Karpas-422 (cell line): ENCODE measurements around the gene ARSI. TPM values are rescaled to one million over a fixed set of nuclear protein-coding genes. Genes with fewer than 3 reads are reported as not detected.

ENCODE experiments used
- DNase-seq: peaks from one replicate; pipeline ENCODE4 v3.0.0-alpha.2; 2015
- H2AFZ ChIP-seq: fragments of 200-600 bp; sonication (generic); 2 replicates; pipeline ENCODE4 v1.6.1; 2014; ENCODE audit warnings: antibody characterized with exemption, low read length, mixed read lengths
- H3K27ac ChIP-seq: fragments of 200-600 bp; sonication (generic); 2 replicates; pipeline ENCODE4 v1.5.1; 2014; ENCODE audit warnings: mild to moderate bottlenecking, low read length, moderate library complexity
- H3K27me3 ChIP-seq: fragments of 200-600 bp; sonication (generic); 2 replicates; pipeline ENCODE4 v1.6.1; 2014; ENCODE audit warnings: low read length, mixed read lengths
- H3K36me3 ChIP-seq: fragments of 200-600 bp; sonication (generic); 2 replicates; pipeline ENCODE4 v1.6.1; 2014; ENCODE audit warnings: low read length, mixed read lengths; ENCODE audit not compliant: insufficient read depth
- H3K4me1 ChIP-seq: fragments of 200-600 bp; sonication (generic); 2 replicates; pipeline ENCODE4 v1.6.1; 2014; ENCODE audit warnings: mild to moderate bottlenecking, low read length, mixed read lengths
- H3K4me2 ChIP-seq: fragments of 200-600 bp; sonication (generic); 2 replicates; pipeline ENCODE4 v1.6.1; 2014; ENCODE audit warnings: low read length, low read depth, mild to moderate bottlenecking; ENCODE audit not compliant: poor library complexity, severe bottlenecking
- H3K4me3 ChIP-seq: fragments of 200-600 bp; sonication (generic); 2 replicates; pipeline ENCODE4 v1.5.1; 2014; ENCODE audit warnings: mild to moderate bottlenecking, antibody characterized with exemption, low read length, mixed read lengths
- H3K79me2 ChIP-seq: fragments of 200-600 bp; sonication (generic); 2 replicates; pipeline ENCODE4 v1.6.1; 2014; ENCODE audit warnings: mild to moderate bottlenecking, low read length, mixed read lengths
- H3K9ac ChIP-seq: fragments of 200-600 bp; sonication (generic); 2 replicates; pipeline ENCODE4 v1.6.0; 2014; ENCODE audit warnings: low read length
- H3K9me2 ChIP-seq: fragments of 200-600 bp; sonication (generic), shearing (Covaris generic); replicated peaks from 2 replicates; pipeline ENCODE4 v1.6.0; 2014; ENCODE audit warnings: mild to moderate bottlenecking, low read length, moderate library complexity; ENCODE audit not compliant: insufficient read depth
- H3K9me3 ChIP-seq: fragments of 300-700, 200-600 bp; sonication (generic); 2 replicates; pipeline ENCODE4 v1.6.1; 2014; ENCODE audit warnings: low read length, mixed read lengths
- H4K20me1 ChIP-seq: fragments of 200-600 bp; sonication (generic); 2 replicates; pipeline ENCODE4 v1.6.1; 2014; ENCODE audit warnings: mild to moderate bottlenecking, antibody characterized with exemption, low read length, low read depth; ENCODE audit not compliant: insufficient read depth
- total RNA-seq: library from RNA; depleted of rRNA; stranded (reverse); fragments of >200 nt; shearing (Covaris generic); gene quantifications from 2 replicates; pipeline ENCODE4 v1.2.3, GENCODE V29; 2014; ENCODE audit warnings: low replicate concordance

ARSI gene
- total RNA-seq, 1 experiment from 2014 or later = not detected

DNA sequence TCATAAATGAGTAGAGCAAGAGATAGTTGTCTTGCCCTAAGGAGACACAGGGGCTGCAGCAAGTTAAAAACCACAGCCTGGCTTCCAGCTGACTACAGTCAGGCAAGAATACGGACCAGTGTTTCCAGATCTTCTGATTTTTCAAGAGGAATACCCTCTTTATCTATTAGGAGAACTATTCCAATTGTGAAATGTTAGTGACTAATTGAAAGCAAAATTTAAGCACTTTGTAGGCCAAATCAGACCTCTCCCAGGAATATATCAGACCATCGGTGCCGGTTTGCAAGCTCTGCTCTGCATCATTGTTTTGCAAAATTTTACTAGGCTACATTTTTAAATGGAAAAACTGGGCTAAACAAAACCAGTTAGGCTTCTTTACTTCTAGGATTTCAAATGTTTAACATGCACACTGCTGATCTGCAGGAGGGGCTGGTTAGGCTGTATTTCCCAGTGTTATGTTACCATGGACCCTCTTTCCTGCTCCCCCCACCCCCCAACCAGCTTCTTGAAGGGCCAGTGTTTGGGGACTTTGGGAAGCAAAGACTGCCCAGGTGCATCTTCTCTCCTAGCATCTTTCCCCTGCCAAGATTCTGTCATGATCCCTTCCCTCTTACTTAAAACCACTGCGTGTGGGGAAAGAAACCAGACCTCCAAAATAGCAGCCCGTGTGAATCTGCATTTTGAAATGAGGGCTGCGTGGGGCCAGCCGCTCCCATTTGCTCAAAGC is 1.1 kb upstream of the ARSI start:
- Histone ChIP-seq H3K9ac (no peak overlapping the region), H4K20me1 (peaks cover 4% of the 10 kb centered on the region; the same call in 1 of the 2 replicates), H3K4me1 (no peaks in the 10 kb centered on the region), H3K9me2 (no peaks in the 10 kb centered on the region), H3K27ac (no peak overlapping the region), H3K27me3 (no peaks in the 10 kb centered on the region), H3K4me2 (no peak overlapping the region), H3K9me3 (no peaks in the 10 kb centered on the region), H3K79me2 (no peaks in the 10 kb centered on the region), H3K36me3 (no peaks in the 10 kb centered on the region), H2AFZ (no peak overlapping the region), H3K4me3 (no peak overlapping the region)
- DNase-seq = no peak

GRCh38 chr5:150303070-150303615 is 438 bp upstream of the ARSI start:
- Histone ChIP-seq H3K27ac (no peak overlapping the region), H3K27me3 (no peaks in the 10 kb centered on the region), H3K36me3 (no peaks in the 10 kb centered on the region), H3K4me1 (no peaks in the 10 kb centered on the region), H4K20me1 (peaks cover 4% of the 10 kb centered on the region; the same call in 1 of the 2 replicates), H3K4me3 (no peak overlapping the region), H3K79me2 (no peaks in the 10 kb centered on the region), H3K9ac (no peak overlapping the region), H3K9me2 (no peaks in the 10 kb centered on the region), H3K4me2 (no peak overlapping the region), H3K9me3 (no peaks in the 10 kb centered on the region), H2AFZ (no peak overlapping the region)
- no peak for DNase-seq

GRCh38 chr5:150301901-150302300 is 804 bp downstream of the ARSI start:
- Histone ChIP-seq H3K4me1 (no peaks in the 10 kb centered on the region), H3K9me2 (no peaks in the 10 kb centered on the region), H3K36me3 (no peaks in the 10 kb centered on the region), H2AFZ (no peak overlapping the region), H3K27me3 (no peaks in the 10 kb centered on the region), H3K4me2 (no peak overlapping the region), H3K79me2 (no peaks in the 10 kb centered on the region), H3K9me3 (no peaks in the 10 kb centered on the region), H3K4me3 (no peak overlapping the region), H3K9ac (no peak overlapping the region), H4K20me1 (peaks cover 4% of the 10 kb centered on the region; the same call in 1 of the 2 replicates), H3K27ac (no peak overlapping the region)
- no peak for DNase-seq

DNA sequence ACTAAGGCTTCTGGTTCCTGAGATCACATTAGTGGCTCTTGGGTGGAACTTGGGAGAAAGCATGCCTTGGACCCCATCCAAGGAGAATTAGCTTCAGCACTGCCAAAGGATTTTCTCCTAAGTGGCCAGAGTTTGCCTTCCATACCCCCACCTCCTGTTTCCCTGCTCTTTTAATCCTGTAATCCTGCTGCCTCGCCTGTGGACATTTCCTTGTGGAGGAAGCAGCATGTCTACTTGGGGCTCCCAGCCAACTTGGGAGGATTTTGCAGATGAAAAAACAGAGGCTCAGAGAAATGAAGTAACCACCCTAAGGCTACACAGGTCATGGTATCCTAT is 1.6 kb downstream of the ARSI start:
- H3K4me1 ChIP-seq = no peaks in the 10 kb centered on the region
- H3K27me3 ChIP-seq = no peaks in the 10 kb centered on the region
- H3K79me2 ChIP-seq = no peaks in the 10 kb centered on the region
- no peak overlapping the region for H3K9ac ChIP-seq
- H4K20me1 ChIP-seq = peaks cover 4% of the 10 kb centered on the region; the same call in 1 of the 2 replicates
- no peak overlapping the region for H3K4me3 ChIP-seq
- no peaks in the 10 kb centered on the region for H3K9me3 ChIP-seq
- H3K27ac ChIP-seq = no peak overlapping the region
- H2AFZ ChIP-seq = no peak overlapping the region
- no peaks in the 10 kb centered on the region for H3K36me3 ChIP-seq
- no peak for DNase-seq
- H3K9me2 ChIP-seq = no peaks in the 10 kb centered on the region
- H3K4me2 ChIP-seq = no peak overlapping the region

- Histone ChIP-seq H3K4me2 (no peak overlapping the region), H3K9ac (no peak overlapping the region)
Measured at GRCh38 chr5:150300496-150301169, 2.1 kb downstream of the ARSI start.

GRCh38 chr5:150299571-150300327 is 3.0 kb downstream of the ARSI start:
- Histone ChIP-seq H4K20me1 (peaks cover 4% of the 10 kb centered on the region; the same call in 1 of the 2 replicates), H3K27ac (no peak overlapping the region), H3K79me2 (no peaks in the 10 kb centered on the region), H3K4me1 (no peaks in the 10 kb centered on the region), H3K9me3 (no peaks in the 10 kb centered on the region), H3K4me3 (no peak overlapping the region), H3K4me2 (no peak overlapping the region), H3K9ac (no peak overlapping the region), H3K27me3 (no peaks in the 10 kb centered on the region), H2AFZ (no peak overlapping the region), H3K9me2 (no peaks in the 10 kb centered on the region), H3K36me3 (no peaks in the 10 kb centered on the region)
- DNase-seq = no peak

More at GRCh38 chr5:150300496-150301169, 2.1 kb downstream of the ARSI start:
- H2AFZ ChIP-seq = no peak overlapping the region
- no peaks in the 10 kb centered on the region for H3K4me1 ChIP-seq
- no peaks in the 10 kb centered on the region for H3K79me2 ChIP-seq
- H4K20me1 ChIP-seq = peaks cover 4% of the 10 kb centered on the region; the same call in 1 of the 2 replicates
- DNase-seq = no peak
- H3K9me2 ChIP-seq = no peaks in the 10 kb centered on the region
- no peaks in the 10 kb centered on the region for H3K27me3 ChIP-seq
- no peak overlapping the region for H3K4me3 ChIP-seq
- H3K27ac ChIP-seq = no peak overlapping the region
- H3K36me3 ChIP-seq = no peaks in the 10 kb centered on the region
- H3K9me3 ChIP-seq = no peaks in the 10 kb centered on the region

- H3K9me3 ChIP-seq = no peaks in the 10 kb centered on the region
- no peak overlapping the region for H3K4me3 ChIP-seq
- no peaks in the 10 kb centered on the region for H3K27me3 ChIP-seq
- H3K27ac ChIP-seq = no peak overlapping the region
- H3K9ac ChIP-seq = no peak overlapping the region
- H3K4me1 ChIP-seq = no peaks in the 10 kb centered on the region
- no peaks in the 10 kb centered on the region for H3K79me2 ChIP-seq
- H2AFZ ChIP-seq = no peak overlapping the region
- DNase-seq = no peak
- peaks cover 4% of the 10 kb centered on the region; the same call in 1 of the 2 replicates for H4K20me1 ChIP-seq
- H3K4me2 ChIP-seq = no peak overlapping the region
- no peaks in the 10 kb centered on the region for H3K36me3 ChIP-seq
- H3K9me2 ChIP-seq = no peaks in the 10 kb centered on the region
Measured at GRCh38 chr5:150298701-150299451, 3.8 kb downstream of the ARSI start.
